HG03460 (cell line): ENCODE data around the gene CCDC154.

Experiments used
- ATAC-seq: cut with Tn5 transposase; IDR thresholded peaks from one replicate; pipeline ENCODE4 v1.9.1; 2021; ENCODE audit not compliant: unreplicated experiment

The CCDC154 gene

GRCh38 chr16:1438229-1439057 lies 5.9 kb downstream of the CCDC154 start:
- no peak for ATAC-seq

GRCh38 chr16:1437606-1438005 lies 6.8 kb downstream of the CCDC154 start:
- ATAC-seq: no peak

- no peak for ATAC-seq
Measured at GRCh38 chr16:1436731-1437355, 7.5 kb downstream of the CCDC154 start.

GRCh38 chr16:1435921-1436697 lies 8.2 kb downstream of the CCDC154 start:
- ATAC-seq: no peak

GRCh38 chr16:1434644-1435592 lies 9.4 kb downstream of the CCDC154 start:
- ATAC-seq: no peak

GRCh38 chr16:1433756-1434155 lies 10.6 kb downstream of the CCDC154 start:
- no peak for ATAC-seq

GRCh38 chr16:1433263-1433560 lies 11.1 kb downstream of the CCDC154 start:
- no peak for ATAC-seq

- ATAC-seq: no peak
Measured at GRCh38 chr16:1432388-1433262, 11.7 kb downstream of the CCDC154 start.

- no peak for ATAC-seq
Measured at GRCh38 chr16:1431497-1432270, 12.7 kb downstream of the CCDC154 start.

- ATAC-seq: no peak
Measured at GRCh38 chr16:1430759-1431496, 13.4 kb downstream of the CCDC154 start, which contains the start of gene PERCC1. Gene PERCC1 (plus strand): TSS chr16:1431078. CDS start chr16:1432594, 1,516 bp downstream.

- ATAC-seq: no peak
Measured at GRCh38 chr16:1430214-1430758, 14.1 kb downstream of the CCDC154 start.

GRCh38 chr16:1429631-1430030 lies 14.7 kb downstream of the CCDC154 start:
- ATAC-seq: no peak

GRCh38 chr16:1429012-1429411 lies 15.3 kb downstream of the CCDC154 start:
- no peak for ATAC-seq

- no peak for ATAC-seq
Measured at GRCh38 chr16:1428511-1428910, 15.8 kb downstream of the CCDC154 start.

GRCh38 chr16:1427473-1428461 lies 16.6 kb downstream of the CCDC154 start:
- no peak for ATAC-seq

GRCh38 chr16:1426734-1427471 lies 17.5 kb downstream of the CCDC154 start:
- no peak for ATAC-seq
